Karpas-422 (cell line): Measurements from ENCODE around the gene IVNS1ABP. TPM values are rescaled to one million over a fixed set of nuclear protein-coding genes. Genes with fewer than 3 reads are reported as not detected.
"Not testable (repeated sequence)": the region's sequence is repeated elsewhere in the genome, so short reads cannot be mapped to it uniquely, and the experiment has no call there.

Source experiments
- DNase-seq: peaks from one replicate; pipeline ENCODE4 v3.0.0-alpha.2; 2015
- H2AFZ ChIP-seq: fragments of 200-600 bp; sonication (generic); 2 replicates; pipeline ENCODE4 v1.6.1; 2014; ENCODE audit warnings: antibody characterized with exemption, low read length, mixed read lengths
- H3K27ac ChIP-seq: fragments of 200-600 bp; sonication (generic); 2 replicates; pipeline ENCODE4 v1.5.1; 2014; ENCODE audit warnings: mild to moderate bottlenecking, low read length, moderate library complexity
- H3K27me3 ChIP-seq: fragments of 200-600 bp; sonication (generic); 2 replicates; pipeline ENCODE4 v1.6.1; 2014; ENCODE audit warnings: low read length, mixed read lengths
- H3K36me3 ChIP-seq: fragments of 200-600 bp; sonication (generic); 2 replicates; pipeline ENCODE4 v1.6.1; 2014; ENCODE audit warnings: low read length, mixed read lengths; ENCODE audit not compliant: insufficient read depth
- H3K4me1 ChIP-seq: fragments of 200-600 bp; sonication (generic); 2 replicates; pipeline ENCODE4 v1.6.1; 2014; ENCODE audit warnings: mild to moderate bottlenecking, low read length, mixed read lengths
- H3K4me2 ChIP-seq: fragments of 200-600 bp; sonication (generic); 2 replicates; pipeline ENCODE4 v1.6.1; 2014; ENCODE audit warnings: low read length, low read depth, mild to moderate bottlenecking; ENCODE audit not compliant: poor library complexity, severe bottlenecking
- H3K4me3 ChIP-seq: fragments of 200-600 bp; sonication (generic); 2 replicates; pipeline ENCODE4 v1.5.1; 2014; ENCODE audit warnings: mild to moderate bottlenecking, antibody characterized with exemption, low read length, mixed read lengths
- H3K79me2 ChIP-seq: fragments of 200-600 bp; sonication (generic); 2 replicates; pipeline ENCODE4 v1.6.1; 2014; ENCODE audit warnings: mild to moderate bottlenecking, low read length, mixed read lengths
- H3K9ac ChIP-seq: fragments of 200-600 bp; sonication (generic); 2 replicates; pipeline ENCODE4 v1.6.0; 2014; ENCODE audit warnings: low read length
- H3K9me2 ChIP-seq: fragments of 200-600 bp; sonication (generic), shearing (Covaris generic); replicated peaks from 2 replicates; pipeline ENCODE4 v1.6.0; 2014; ENCODE audit warnings: mild to moderate bottlenecking, low read length, moderate library complexity; ENCODE audit not compliant: insufficient read depth
- H3K9me3 ChIP-seq: fragments of 300-700, 200-600 bp; sonication (generic); 2 replicates; pipeline ENCODE4 v1.6.1; 2014; ENCODE audit warnings: low read length, mixed read lengths
- H4K20me1 ChIP-seq: fragments of 200-600 bp; sonication (generic); 2 replicates; pipeline ENCODE4 v1.6.1; 2014; ENCODE audit warnings: mild to moderate bottlenecking, antibody characterized with exemption, low read length, low read depth; ENCODE audit not compliant: insufficient read depth
- total RNA-seq: library from RNA; depleted of rRNA; stranded (reverse); fragments of >200 nt; shearing (Covaris generic); gene quantifications from 2 replicates; pipeline ENCODE4 v1.2.3, GENCODE V29; 2014; ENCODE audit warnings: low replicate concordance; rRNA removed

The IVNS1ABP gene
- 60.0 and 113 TPM in 2 replicates for total RNA-seq

DNA sequence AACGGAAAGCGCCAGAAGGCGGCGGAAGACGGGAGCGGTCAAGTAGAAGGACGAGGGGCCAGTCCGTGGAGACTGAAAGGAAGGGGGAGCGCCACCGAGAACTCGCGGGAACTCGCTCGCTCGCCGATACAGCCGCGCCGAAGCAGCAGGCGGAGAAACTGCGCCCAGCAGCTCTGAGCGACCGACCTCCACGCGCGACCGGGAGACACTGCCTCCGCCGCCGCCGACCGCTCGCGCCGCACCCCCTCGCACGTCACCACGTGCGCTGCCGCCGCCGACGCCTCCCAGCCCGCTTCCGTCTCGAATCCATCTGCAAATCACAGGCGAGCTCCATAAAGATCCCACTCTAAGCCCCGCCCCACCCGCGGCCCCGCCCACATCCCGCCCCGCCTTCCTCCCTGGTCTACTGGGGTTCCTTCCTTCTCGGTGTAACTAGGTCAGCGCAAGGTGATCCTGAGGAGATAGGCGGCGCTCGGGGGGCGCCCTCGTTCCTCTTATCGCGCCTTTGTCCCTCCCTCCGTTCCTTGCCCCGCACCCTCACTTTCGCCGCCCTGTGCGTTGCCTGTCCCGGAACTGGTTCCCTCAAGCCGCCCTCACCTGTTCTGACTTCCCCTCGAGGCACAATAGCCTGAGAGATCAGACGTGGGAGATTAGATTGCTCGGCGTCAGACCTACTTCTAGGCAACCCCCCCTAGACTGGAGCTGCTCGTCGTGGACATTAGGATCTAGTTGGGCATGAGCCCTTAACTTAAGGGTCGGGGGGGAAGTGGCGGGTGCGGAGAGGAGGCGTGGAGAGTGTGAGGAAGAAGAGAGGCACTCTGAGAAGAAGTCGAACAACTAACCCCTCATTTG, at the start of gene IVNS1ABP:
TSS of gene IVNS1ABP (minus strand) at position 210 of the 852 bp plus-strand sequence. CDS start 7,750 bp downstream, outside the sequence.
- DNase-seq: peak; percentile 98
- peak within 1 kb of the TSS; percentile 80 for H3K4me2 ChIP-seq
- no peaks in the 10 kb centered on the region for H3K9me3 ChIP-seq
- H3K4me1 ChIP-seq: peaks cover 48% of the 10 kb centered on the region
- peaks cover 47% of the 10 kb centered on the region for H3K79me2 ChIP-seq
- no peaks in the 10 kb centered on the region for H3K27me3 ChIP-seq
- H3K9me2 ChIP-seq: no peaks in the 10 kb centered on the region
- H3K4me3 ChIP-seq: peak within 1 kb of the TSS; percentile 89
- peak within 1 kb of the TSS; percentile 76 for H3K27ac ChIP-seq
- peak within 1 kb of the TSS; percentile 96 for H3K9ac ChIP-seq
- H3K36me3 ChIP-seq: peaks cover 3% of the 10 kb centered on the region; the same call in 1 of the 2 replicates
- peak within 1 kb of the TSS; percentile 96 for H2AFZ ChIP-seq
- peaks cover 35% of the 10 kb centered on the region for H4K20me1 ChIP-seq

- Histone ChIP-seq H3K4me3 (no peak overlapping the region), H3K4me1 (no peaks in the 10 kb centered on the region), H3K4me2 (no peak overlapping the region), H3K79me2 (no peaks in the 10 kb centered on the region), H3K9me2 (no peaks in the 10 kb centered on the region), H4K20me1 (no peaks in the 10 kb centered on the region), H3K27me3 (no peaks in the 10 kb centered on the region), H2AFZ (no peak overlapping the region), H3K36me3 (no peaks in the 10 kb centered on the region), H3K27ac (no peak overlapping the region), H3K9ac (no peak overlapping the region), H3K9me3 (no peaks in the 10 kb centered on the region)
- DNase-seq: no peak
These were observed 48.9 kb upstream of the IVNS1ABP start for GRCh38 chr1:185365951-185366350.

- not testable (repeated sequence) for H3K9ac ChIP-seq, H3K79me2 ChIP-seq, H3K9me2 ChIP-seq, H2AFZ ChIP-seq, H3K4me2 ChIP-seq, H3K36me3 ChIP-seq, H3K27me3 ChIP-seq, H3K4me1 ChIP-seq, H3K9me3 ChIP-seq, H4K20me1 ChIP-seq, H3K4me3 ChIP-seq, H3K27ac ChIP-seq, DNase-seq
These were observed 47.5 kb upstream of the IVNS1ABP start for GRCh38 chr1:185364528-185364927.

- Histone ChIP-seq H3K36me3 (no peaks in the 10 kb centered on the region), H3K9me3 (no peaks in the 10 kb centered on the region), H3K4me2 (no peak overlapping the region), H3K4me3 (no peak overlapping the region), H2AFZ (no peak overlapping the region), H3K9ac (no peak overlapping the region), H3K27me3 (no peaks in the 10 kb centered on the region), H3K9me2 (no peaks in the 10 kb centered on the region), H3K27ac (no peak overlapping the region), H3K79me2 (no peaks in the 10 kb centered on the region), H4K20me1 (no peaks in the 10 kb centered on the region), H3K4me1 (no peaks in the 10 kb centered on the region)
- DNase-seq: no peak
These were observed 46.2 kb upstream of the IVNS1ABP start for GRCh38 chr1:185363205-185363604.

DNA sequence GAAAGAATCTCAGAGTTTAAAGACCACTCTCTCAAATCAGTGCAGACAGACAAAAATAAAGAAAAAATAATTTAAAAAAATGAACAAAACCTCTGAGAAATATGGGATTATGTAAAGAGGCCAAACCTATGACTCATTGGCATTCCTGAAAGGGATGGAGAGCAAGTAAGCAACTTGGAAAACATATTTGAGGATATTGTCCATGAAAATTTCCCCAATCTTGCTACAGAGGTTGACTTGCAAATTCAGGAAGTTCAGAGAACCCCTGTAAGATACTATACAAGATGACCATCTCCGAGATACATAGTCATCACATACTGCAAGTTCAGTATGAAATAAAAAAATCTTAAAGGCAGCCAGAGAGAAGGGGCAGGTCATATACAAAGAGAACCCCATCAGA, 43.7 kb upstream of the IVNS1ABP start:
- Histone ChIP-seq H4K20me1 (no peaks in the 10 kb centered on the region), H3K4me1 (no peaks in the 10 kb centered on the region), H3K4me3 (no peak overlapping the region), H3K4me2 (no peak overlapping the region), H3K27me3 (no peaks in the 10 kb centered on the region), H3K9me2 (no peaks in the 10 kb centered on the region), H3K9me3 (no peaks in the 10 kb centered on the region), H3K9ac (no peak overlapping the region), H2AFZ (no peak overlapping the region), H3K79me2 (no peaks in the 10 kb centered on the region), H3K36me3 (no peaks in the 10 kb centered on the region), H3K27ac (no peak overlapping the region)
- DNase-seq: no peak

DNA sequence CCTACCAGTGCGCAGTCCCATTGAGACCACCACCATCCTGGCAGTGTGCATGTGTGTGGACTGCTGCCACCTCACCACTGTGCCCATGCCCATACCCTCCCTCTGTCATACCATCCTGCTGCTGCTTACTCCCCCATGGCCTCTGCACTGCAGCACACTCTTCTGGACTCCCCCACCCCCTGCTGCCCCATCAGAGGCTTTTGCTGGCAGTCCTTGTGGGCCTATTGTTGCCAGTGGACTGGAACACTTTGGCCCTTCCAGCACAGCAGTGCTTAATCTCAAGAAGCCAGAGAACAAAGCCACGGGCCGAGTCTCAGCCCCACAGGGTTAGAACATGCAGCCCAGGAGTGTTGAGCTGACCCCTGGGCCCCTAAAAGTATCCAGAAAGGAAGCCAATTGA, 41.9 kb upstream of the IVNS1ABP start:
- no peak overlapping the region for H2AFZ ChIP-seq
- H3K9me2 ChIP-seq: no peaks in the 10 kb centered on the region
- H3K4me2 ChIP-seq: no peak overlapping the region
- no peaks in the 10 kb centered on the region for H3K4me1 ChIP-seq
- no peaks in the 10 kb centered on the region for H3K9me3 ChIP-seq
- H4K20me1 ChIP-seq: no peaks in the 10 kb centered on the region
- no peaks in the 10 kb centered on the region for H3K36me3 ChIP-seq
- H3K27ac ChIP-seq: no peak overlapping the region
- no peaks in the 10 kb centered on the region for H3K27me3 ChIP-seq
- H3K9ac ChIP-seq: no peak overlapping the region
- H3K79me2 ChIP-seq: no peaks in the 10 kb centered on the region
- no peak for DNase-seq
- no peak overlapping the region for H3K4me3 ChIP-seq

- H3K9ac ChIP-seq: no peak overlapping the region
- no peak overlapping the region for H3K4me2 ChIP-seq
- no peaks in the 10 kb centered on the region for H3K9me3 ChIP-seq
- no peaks in the 10 kb centered on the region for H3K79me2 ChIP-seq
- no peaks in the 10 kb centered on the region for H4K20me1 ChIP-seq
- peaks cover 2% of the 10 kb centered on the region; the same call in 1 of the 2 replicates for H3K4me1 ChIP-seq
- no peak overlapping the region for H2AFZ ChIP-seq
- H3K4me3 ChIP-seq: no peak overlapping the region
- no peak for DNase-seq
- H3K36me3 ChIP-seq: no peaks in the 10 kb centered on the region
- no peaks in the 10 kb centered on the region for H3K9me2 ChIP-seq
- H3K27me3 ChIP-seq: no peaks in the 10 kb centered on the region
- no peak overlapping the region for H3K27ac ChIP-seq
These were observed 38.9 kb upstream of the IVNS1ABP start for GRCh38 chr1:185355947-185356346.

- Histone ChIP-seq H3K9ac (no peak overlapping the region), H3K9me2 (no peaks in the 10 kb centered on the region), H3K4me2 (no peak overlapping the region), H3K4me1 (peaks cover 2% of the 10 kb centered on the region; the same call in 1 of the 2 replicates), H3K9me3 (no peaks in the 10 kb centered on the region), H3K27ac (no peak overlapping the region), H3K79me2 (no peaks in the 10 kb centered on the region), H3K27me3 (no peaks in the 10 kb centered on the region), H3K36me3 (no peaks in the 10 kb centered on the region), H4K20me1 (no peaks in the 10 kb centered on the region), H2AFZ (no peak overlapping the region), H3K4me3 (no peak overlapping the region)
- DNase-seq: no peak
These were observed 36.1 kb upstream of the IVNS1ABP start for GRCh38 chr1:185353124-185353523.
